GM23248 (cell line): Measurements from ENCODE around the gene SFMBT1.

ENCODE experiments used
- EZH2 ChIP-seq: fragments of 200-600 bp; sonication (generic); IDR thresholded peaks from 2 replicates; pipeline ENCODE4 v1.6.1; 2018; ENCODE audit warnings: antibody characterized with exemption, mild to moderate bottlenecking; ENCODE audit not compliant: insufficient read depth, poor library complexity, severe bottlenecking
- EZH2phosphoT487 ChIP-seq: fragments of 200-600 bp; sonication (generic); IDR thresholded peaks from 2 replicates; pipeline ENCODE4 v1.6.1; 2018; ENCODE audit warnings: antibody characterized with exemption, moderate library complexity, mild to moderate bottlenecking, low read depth; ENCODE audit not compliant: insufficient read depth

GRCh38 chr3:52891615-52892081 lies 154.2 kb downstream of the SFMBT1 start:
- TF ChIP-seq EZH2 (no peak), EZH2phosphoT487 (no peak)
